Ovary (tissue), 9 donors: ENCODE data around the gene HYI. TPM values are rescaled to one million over a fixed set of nuclear protein-coding genes. Genes with fewer than 3 reads are reported as not detected.

Source experiments
- DNase-seq, 5 donors: peaks; one replicate each; pipeline ENCODE4 v3.0.0-alpha.2; 2019 to 2020
- H3K27ac ChIP-seq, 2 donors: fragments of 200-600 bp; one replicate each; pipeline versions ENCODE4 v1.5.1 to v1.8.0; 2019 to 2022
- H3K27me3 ChIP-seq: fragments of 200-600 bp; one replicate; pipeline ENCODE4 v1.8.0; 2022
- H3K36me3 ChIP-seq: fragments of 200-600 bp; sonication (generic); one replicate; pipeline ENCODE4 v1.5.1; 2019
- H3K4me1 ChIP-seq: one replicate; pipeline ENCODE4 v1.8.1; 2013; ENCODE audit warnings: mild to moderate bottlenecking, moderate library complexity; ENCODE audit not compliant: insufficient read depth
- H3K4me3 ChIP-seq: fragments of 200-600 bp; sonication (generic); one replicate; pipeline ENCODE4 v1.5.1; 2017
- H3K9me3 ChIP-seq, 2 donors: fragments of 200-600 bp in 1 of 2; sonication (generic) in 1 of 2; one replicate each; pipeline versions ENCODE4 v1.5.1 to v1.8.1; 2013 to 2019; ENCODE audit warnings: mild to moderate bottlenecking in 1 of 2, moderate library complexity in 1 of 2
- CTCF ChIP-seq, 3 donors: fragments of 450-650 bp in 2 of 3; fragments of 200-600 bp in 1 of 3; IDR thresholded peaks; one replicate each; pipeline versions ENCODE4 v1.5.1 to v1.8.0; 2016 to 2022; ENCODE audit warnings: antibody characterized with exemption in 3 of 3, mild to moderate bottlenecking in 1 of 3
- EP300 ChIP-seq: sonication (generic); formaldehyde crosslinking; IDR thresholded peaks from one replicate; pipeline ENCODE4 v1.6.1; 2017; ENCODE audit warnings: antibody characterized with exemption
- POLR2A ChIP-seq: fragments of 450-650 bp; IDR thresholded peaks from one replicate; pipeline ENCODE4 v1.6.1; 2017; ENCODE audit warnings: antibody characterized with exemption, mild to moderate bottlenecking, moderate library complexity
- WGBS, 3 donors: extraction: QIAGEN DNeasy Blood & Tissue Kit in 1 of 3; methylation state at CpG; one replicate each; pipeline versions ENCODE4 v1.1.5 to v1.1.7; 2013 to 2017; 5-methylcytosine and 5-hydroxymethylcytosine counted together
- intact Hi-C, 4 donors: fragments of 100-400 bp; cut with DNase I; formaldehyde crosslinking; loops; one replicate each; pipeline versions ENCODE4 v1.11.0 to v1.15.1; 2022 to 2023
- polyA plus RNA-seq, 2 donors: library from polyadenylated mRNA; stranded (reverse); fragments of 200-250 nt in 1 of 2; fragments of 350-450 nt in 1 of 2; fragmentation: Illumina TruSeq in 1 of 2; extraction: RNeasy Lipid Tissue Mini Kit (QIAGEN cat#74804) in 1 of 2; gene quantifications; one replicate each; pipeline ENCODE4 v1.2.3, GENCODE V29; 2013 to 2014
- total RNA-seq, 7 donors: library from RNA; depleted of rRNA in 2 of 7; stranded (reverse); fragments of >200 nt in 2 of 7; fragmentation: NEBNext Ultra II Directional in 3 of 7; extraction: Animal tissue kit (Norgen Biotek cat#: 25700) in 3 of 7; gene quantifications; one replicate each; pipeline versions ENCODE4 v1.1.0 to v1.2.4, GENCODE V29; 2016 to 2023
- donor health status: DM: no; HTN: no; CAD: no; lungs with moderate emphysema.
- donor health status: DM: no; HTN: no; CAD: no.
- donor health status: Bipolar disorder and iron deficiency.
- donor health status: DM: yes; HTN: yes; CAD: no.
- donor health status: DM: no; HTN: no; CAD: no.
- donor health status: DM: yes; HTN: yes; CAD: no.

The HYI gene
- total and polyA plus RNA-seq, 9 donors, result 16.6 to 94.4 (median 77.2) TPM

- Histone ChIP-seq H3K27ac (no peak overlapping the region), H3K4me3 (no peak overlapping the region), H3K36me3 (no peaks in the 10 kb centered on the region), H3K9me3 (no peaks in the 10 kb centered on the region), H3K27me3 (no peaks in the 10 kb centered on the region), H3K4me1 (peaks cover 5% of the 10 kb centered on the region)
- intact Hi-C loops, result no loop called here
- WGBS, 3 donors, result 87 to 92% (median 88%) methylated on average over 9 of the region's 9 CpGs
- peak in 1 of 5 donors; percentile 27 for DNase-seq
- no peak for TF ChIP-seq CTCF (IDR thresholded peaks at IDR 0.05)
- TF ChIP-seq EP300, result no peak
- TF ChIP-seq POLR2A, result no peak
Observed at GRCh38 chr1:43432171-43432860, 21.4 kb downstream of the HYI start.

DNA sequence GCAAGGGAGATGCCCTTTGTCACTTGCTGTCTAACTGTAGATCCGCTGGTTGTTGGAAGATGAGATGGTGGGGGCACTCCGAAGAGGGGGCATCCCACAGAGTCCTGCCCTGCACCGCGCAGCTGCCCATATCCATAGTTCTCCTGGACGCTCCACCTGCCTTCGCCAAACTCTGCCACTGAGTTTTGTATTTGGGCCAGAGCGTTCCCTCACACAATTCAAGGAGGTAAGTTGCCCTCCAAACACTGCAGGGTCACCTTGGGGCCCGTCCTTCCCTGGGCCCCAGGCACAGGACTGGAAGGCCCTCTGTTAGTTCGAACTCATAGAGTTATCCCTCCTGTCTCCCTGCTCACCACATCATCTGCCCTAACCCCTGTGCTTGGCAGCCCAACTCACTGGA lies 22.1 kb downstream of the HYI start:
- intact Hi-C loops, result no loop called here
- H3K27me3 ChIP-seq, result no peaks in the 10 kb centered on the region
- no peak overlapping the region for H3K27ac ChIP-seq
- peaks cover 5% of the 10 kb centered on the region for H3K4me1 ChIP-seq
- no peak overlapping the region for H3K4me3 ChIP-seq
- no peaks in the 10 kb centered on the region for H3K9me3 ChIP-seq
- no peaks in the 10 kb centered on the region for H3K36me3 ChIP-seq
- no peak for DNase-seq
- TF ChIP-seq CTCF (IDR thresholded peaks at IDR 0.05) (no peak), POLR2A (no peak), EP300 (no peak)
- 92 to 94% (median 93%) methylated on average over 9 of the region's 9 CpGs for WGBS, 3 donors

GRCh38 chr1:43430831-43431230 lies 22.9 kb downstream of the HYI start:
- no peak for TF ChIP-seq EP300
- TF ChIP-seq CTCF (IDR thresholded peaks at IDR 0.05), result no peak
- no peak for TF ChIP-seq POLR2A
- 92 to 95% (median 94%) methylated on average over 5 of the region's 5 CpGs for WGBS, 3 donors
- Histone ChIP-seq H3K36me3 (no peaks in the 10 kb centered on the region), H3K27ac (no peak overlapping the region), H3K4me3 (no peak overlapping the region), H3K4me1 (no peaks in the 10 kb centered on the region), H3K27me3 (no peaks in the 10 kb centered on the region), H3K9me3 (no peaks in the 10 kb centered on the region)
- no peak for DNase-seq
- intact Hi-C loops, result no loop called here

DNA sequence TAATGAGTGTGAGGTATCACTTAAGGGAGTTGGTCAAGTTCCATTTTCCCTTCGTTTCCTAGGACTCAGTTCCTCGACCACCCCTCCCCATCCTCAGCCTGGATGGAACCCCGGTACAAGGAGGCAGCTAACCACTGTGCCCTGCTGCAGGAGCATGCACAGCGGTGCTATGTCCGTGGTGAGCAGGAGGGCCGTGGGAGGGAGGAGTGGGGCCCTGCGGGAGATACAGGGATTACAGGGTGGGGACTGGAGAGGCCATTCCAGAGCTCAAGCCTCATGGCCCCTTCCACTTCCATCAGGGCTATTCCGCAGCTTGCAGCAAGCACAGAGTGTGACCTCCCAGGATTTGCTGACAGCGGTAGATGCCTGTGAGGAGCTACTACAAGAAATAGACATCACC lies 25.8 kb downstream of the HYI start:
- no peak for DNase-seq
- no peaks in the 10 kb centered on the region for H3K36me3 ChIP-seq
- H3K9me3 ChIP-seq, result no peaks in the 10 kb centered on the region
- intact Hi-C loops, result no loop called here
- H3K27me3 ChIP-seq, result no peaks in the 10 kb centered on the region
- no peak overlapping the region for H3K4me3 ChIP-seq
- no peaks in the 10 kb centered on the region for H3K4me1 ChIP-seq
- 74 to 82% (median 74%) methylated on average over 9 of the region's 9 CpGs for WGBS, 3 donors
- TF ChIP-seq POLR2A (no peak), EP300 (no peak), CTCF (IDR thresholded peaks at IDR 0.05) (no peak)
- H3K27ac ChIP-seq, result no peak overlapping the region
